Ishikawa (cell line): Measurements from ENCODE around the gene PLXNA4.

Experiments used
- CEBPB ChIP-seq: IDR thresholded peaks from 2 replicates; pipeline ENCODE4 v1.6.1; 2012
- CREB1 ChIP-seq: IDR thresholded peaks from 2 replicates; pipeline ENCODE4 v1.6.1; 2012; ENCODE audit warnings: low read depth
- EGR1 ChIP-seq: IDR thresholded peaks from 2 replicates; pipeline ENCODE4 v1.6.1; 2012
- NFIC ChIP-seq: IDR thresholded peaks from 2 replicates; pipeline ENCODE4 v1.6.1; 2012
- RAD21 ChIP-seq: IDR thresholded peaks from 2 replicates; pipeline ENCODE4 v1.6.1; 2012; ENCODE audit warnings: low read depth
- TAF1 ChIP-seq: IDR thresholded peaks from 2 replicates; pipeline ENCODE4 v1.6.1; 2012; ENCODE audit warnings: low read depth, mild to moderate bottlenecking
- TCF12 ChIP-seq: IDR thresholded peaks from 2 replicates; pipeline ENCODE4 v1.6.1; 2012; ENCODE audit warnings: low read depth
- YY1 ChIP-seq: IDR thresholded peaks from 2 replicates; pipeline ENCODE4 v1.6.1; 2012; ENCODE audit warnings: low read depth
- TF ChIP-seq, protein P1 (sequence below): IDR thresholded peaks from 2 replicates; pipeline ENCODE4 v1.6.1; 2012
- TF ChIP-seq, protein P2 (sequence below): IDR thresholded peaks from 2 replicates; pipeline ENCODE4 v1.6.1; 2012

DNA sequence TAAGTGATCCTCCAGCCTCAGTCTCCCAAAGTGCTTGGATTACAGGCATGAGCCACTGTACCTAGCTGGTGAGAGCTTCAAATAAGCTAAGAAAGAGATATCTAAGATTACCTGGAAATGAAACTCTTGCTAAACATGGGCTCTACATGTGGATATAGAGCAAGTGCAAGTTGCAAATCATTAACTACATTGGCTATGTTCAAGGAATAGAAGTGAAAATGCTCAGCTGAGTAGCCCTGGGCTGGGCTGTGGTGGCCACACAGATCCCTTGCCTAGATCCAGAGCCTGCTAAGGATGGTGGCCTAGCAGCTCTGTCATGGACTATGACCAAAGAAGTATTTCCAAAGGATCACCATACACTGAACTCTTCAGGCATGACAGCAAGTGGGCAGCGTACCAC lies 209.3 kb downstream of the PLXNA4 start:
- TF ChIP-seq NFIC, result no peak
- no peak for TF ChIP-seq TAF1
- no peak for TF ChIP-seq TCF12
- TF ChIP-seq, protein P1, sequence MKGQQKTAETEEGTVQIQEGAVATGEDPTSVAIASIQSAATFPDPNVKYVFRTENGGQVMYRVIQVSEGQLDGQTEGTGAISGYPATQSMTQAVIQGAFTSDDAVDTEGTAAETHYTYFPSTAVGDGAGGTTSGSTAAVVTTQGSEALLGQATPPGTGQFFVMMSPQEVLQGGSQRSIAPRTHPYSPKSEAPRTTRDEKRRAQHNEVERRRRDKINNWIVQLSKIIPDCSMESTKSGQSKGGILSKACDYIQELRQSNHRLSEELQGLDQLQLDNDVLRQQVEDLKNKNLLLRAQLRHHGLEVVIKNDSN, result no peak
- TF ChIP-seq, protein P2, sequence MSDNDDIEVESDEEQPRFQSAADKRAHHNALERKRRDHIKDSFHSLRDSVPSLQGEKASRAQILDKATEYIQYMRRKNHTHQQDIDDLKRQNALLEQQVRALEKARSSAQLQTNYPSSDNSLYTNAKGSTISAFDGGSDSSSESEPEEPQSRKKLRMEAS, result no peak
- no peak for TF ChIP-seq RAD21
- no peak for TF ChIP-seq CEBPB
- no peak for TF ChIP-seq CREB1
- no peak for TF ChIP-seq EGR1
- no peak for TF ChIP-seq YY1
